WTC11 (cell line): ENCODE results near the gene ENOX2. TPM values are rescaled to one million over a fixed set of nuclear protein-coding genes. Genes with fewer than 3 reads are reported as not detected.
"Not testable (repeated sequence)": the region's sequence is repeated elsewhere in the genome, so short reads cannot be mapped to it uniquely, and the experiment has no call there.

ENCODE experiments used
- ATAC-seq: fragments of 200-7000 bp; cut with Tn5 transposase; 2 replicates; pipeline ENCODE4 v1.10.0; 2021; ENCODE audit warnings: mild to moderate bottlenecking, moderate library complexity
- CTCF ChIA-PET: fragments of 300-600 bp; sonication (Branson Sonifier 250); formaldehyde crosslinking; loops from one replicate; lab custom pipeline; 2021; ENCODE audit warnings: antibody characterized with exemption; lab: Charles Lee
- POLR2A ChIA-PET: fragments of 350-600 bp; sonication (Branson Sonifier 250); formaldehyde crosslinking; loops from one replicate; lab custom pipeline; 2021; ENCODE audit warnings: antibody characterized with exemption; lab: Charles Lee
- DNase-seq: peaks from one replicate; pipeline ENCODE4 v3.0.0; 2021; ENCODE audit warnings: low spot score
- H3K27ac Mint-ChIP-seq: 2 replicates; pipeline ENCODE4 v1.8.0; 2021; ENCODE audit warnings: mixed read lengths
- H3K27me3 Mint-ChIP-seq: 2 replicates; pipeline ENCODE4 v1.8.0; 2021; ENCODE audit warnings: low read depth, mild to moderate bottlenecking, moderate library complexity, mixed read lengths
- H3K36me3 Mint-ChIP-seq: 2 replicates; pipeline ENCODE4 v1.8.0; 2021; ENCODE audit warnings: mixed read lengths
- H3K4me1 Mint-ChIP-seq: 2 replicates; pipeline ENCODE4 v1.8.0; 2022; ENCODE audit warnings: mixed read lengths
- H3K4me3 Mint-ChIP-seq: 2 replicates; pipeline ENCODE4 v1.8.0; 2021; ENCODE audit warnings: mild to moderate bottlenecking, moderate library complexity, mixed read lengths
- H3K9me3 Mint-ChIP-seq: 2 replicates; pipeline ENCODE4 v1.8.0; 2021; ENCODE audit warnings: mixed read lengths
- ARID4B ChIP-seq: sonication (generic); formaldehyde crosslinking; IDR thresholded peaks from 2 replicates; pipeline ENCODE4 v1.8.0; 2023; ENCODE audit warnings: missing genetic modification reagents, mild to moderate bottlenecking, borderline replicate concordance
- ATF2 ChIP-seq: sonication (generic); formaldehyde crosslinking; IDR thresholded peaks from 2 replicates; pipeline ENCODE4 v1.8.1; 2022; ENCODE audit warnings: low read depth, missing genetic modification reagents, borderline replicate concordance
- ATF3 ChIP-seq: sonication (generic); formaldehyde crosslinking; conservative IDR thresholded peaks from 2 replicates; pipeline ENCODE4 v1.8.1; 2022; ENCODE audit warnings: mild to moderate bottlenecking, missing genetic modification reagents
- EMX1 ChIP-seq: fragments of 250-450 bp; sonication (Bioruptor Pico); IDR thresholded peaks from 2 replicates; pipeline ENCODE4 v1.8.0; 2021; ENCODE audit warnings: mild to moderate bottlenecking
- ERG ChIP-seq: fragments of 250-450 bp; sonication (Bioruptor Pico); IDR thresholded peaks from 2 replicates; pipeline ENCODE4 v1.8.0; 2021; ENCODE audit warnings: mild to moderate bottlenecking
- ESRRA ChIP-seq: sonication (generic); formaldehyde crosslinking; IDR thresholded peaks from 2 replicates; pipeline ENCODE4 v1.8.1; 2022; ENCODE audit warnings: mild to moderate bottlenecking, missing genetic modification reagents, borderline replicate concordance
- ETV6 ChIP-seq: sonication (generic); formaldehyde crosslinking; IDR thresholded peaks from 2 replicates; pipeline ENCODE4 v1.8.1; 2022; ENCODE audit warnings: mild to moderate bottlenecking, missing genetic modification reagents
- FOXP1 ChIP-seq: sonication (generic); formaldehyde crosslinking; IDR thresholded peaks from 2 replicates; pipeline ENCODE4 v1.8.0; 2022; ENCODE audit warnings: missing genetic modification reagents, mild to moderate bottlenecking, moderate library complexity, borderline replicate concordance
- GABPB1 ChIP-seq: sonication (generic); formaldehyde crosslinking; IDR thresholded peaks from 2 replicates; pipeline ENCODE4 v1.8.1; 2023; ENCODE audit warnings: mild to moderate bottlenecking, missing genetic modification reagents
- IRF2 ChIP-seq: sonication (generic); formaldehyde crosslinking; IDR thresholded peaks from 2 replicates; pipeline ENCODE4 v1.8.0; 2022; ENCODE audit warnings: low read depth, missing genetic modification reagents, borderline replicate concordance
- MLX ChIP-seq: sonication (generic); formaldehyde crosslinking; IDR thresholded peaks from 2 replicates; pipeline ENCODE4 v1.8.1; 2023; ENCODE audit warnings: mild to moderate bottlenecking, missing genetic modification reagents, moderate library complexity
- SOX15 ChIP-seq: fragments of 250-450 bp; sonication (Bioruptor Pico); IDR thresholded peaks from 2 replicates; pipeline ENCODE4 v1.9.0; 2021; ENCODE audit warnings: mild to moderate bottlenecking
- TEAD1 ChIP-seq: sonication (generic); formaldehyde crosslinking; IDR thresholded peaks from 2 replicates; pipeline ENCODE4 v1.8.0; 2022; ENCODE audit warnings: mild to moderate bottlenecking, missing genetic modification reagents
- ZBTB21 ChIP-seq: sonication (generic); formaldehyde crosslinking; IDR thresholded peaks from 2 replicates; pipeline ENCODE4 v1.8.1; 2023; ENCODE audit warnings: mild to moderate bottlenecking, missing genetic modification reagents, borderline replicate concordance
- ZNF121 ChIP-seq: sonication (generic); formaldehyde crosslinking; IDR thresholded peaks from 2 replicates; pipeline ENCODE4 v1.8.0; 2023; ENCODE audit warnings: missing genetic modification reagents
- ZNF219 ChIP-seq: sonication (generic); formaldehyde crosslinking; IDR thresholded peaks from 2 replicates; pipeline ENCODE4 v1.8.0; 2023; ENCODE audit warnings: missing genetic modification reagents, mild to moderate bottlenecking, borderline replicate concordance
- ZNF416 ChIP-seq: fragments of 250-450 bp; sonication (Bioruptor Pico); IDR thresholded peaks from 2 replicates; pipeline ENCODE4 v1.9.0; 2021; ENCODE audit warnings: mild to moderate bottlenecking, inconsistent platforms
- ZNF532 ChIP-seq: fragments of 250-450 bp; sonication (Bioruptor Pico); IDR thresholded peaks from 2 replicates; pipeline ENCODE4 v1.9.0; 2021; ENCODE audit warnings: mild to moderate bottlenecking, borderline replicate concordance
- ZNF671 ChIP-seq: fragments of 250-450 bp; sonication (Bioruptor Pico); IDR thresholded peaks from 2 replicates; pipeline ENCODE4 v1.8.0; 2021; ENCODE audit warnings: mild to moderate bottlenecking
- total RNA-seq: library from RNA; stranded (reverse); gene quantifications from 3 replicates; pipeline ENCODE4 v1.2.3, GENCODE V29; 2021

ENOX2 gene
- total RNA-seq, 1 experiment from 2014 or later: 13.8 TPM

GRCh38 chrX:130826249-130826648 lies 76.8 kb downstream of the ENOX2 start:
- Mint-ChIP-seq H3K4me3 (no peak overlapping the region), H3K4me1 (peaks cover 3% of the 10 kb centered on the region; the same call in 1 of the 2 replicates), H3K27ac (no peak overlapping the region), H3K9me3 (no peaks in the 10 kb centered on the region), H3K36me3 (no peaks in the 10 kb centered on the region), H3K27me3 (no peaks in the 10 kb centered on the region)
- DNase-seq (no peak), ATAC-seq (no peak)
- POLR2A ChIA-PET: no interaction called here
- TF ChIP-seq ERG (CRISPR knock-in tag): no peak
- TF ChIP-seq ATF2 (CRISPR knock-in tag): no peak
- TF ChIP-seq ARID4B (CRISPR knock-in tag): no peak
- no peak for TF ChIP-seq ESRRA (CRISPR knock-in tag)
- no peak for TF ChIP-seq ZNF671 (CRISPR knock-in tag)
- TF ChIP-seq SOX15: no peak
- TF ChIP-seq GABPB1 (CRISPR knock-in tag): no peak
- TF ChIP-seq FOXP1 (CRISPR knock-in tag): no peak
- TF ChIP-seq MLX (CRISPR knock-in tag): no peak
- CTCF ChIA-PET: no interaction called here

GRCh38 chrX:130825525-130825924 lies 77.5 kb downstream of the ENOX2 start:
- no peak overlapping the region for H3K27ac Mint-ChIP-seq
- no peak overlapping the region for H3K4me3 Mint-ChIP-seq
- ChIA-PET CTCF (no interaction called here), POLR2A (no interaction called here)
- H3K36me3 Mint-ChIP-seq: no peaks in the 10 kb centered on the region
- ATAC-seq: no peak
- 0 out of 2 replicates have a peak, but pooled peaks cover 2% of the 10 kb centered on the region for H3K9me3 Mint-ChIP-seq
- TF ChIP-seq ZNF416 (CRISPR knock-in tag): no peak
- no peak for TF ChIP-seq ESRRA (CRISPR knock-in tag)
- TF ChIP-seq ZBTB21 (CRISPR knock-in tag): no peak
- no peak for TF ChIP-seq ETV6 (CRISPR knock-in tag)
- no peak for TF ChIP-seq IRF2 (CRISPR knock-in tag)
- TF ChIP-seq ZNF121 (CRISPR knock-in tag): no peak
- no peak for TF ChIP-seq ATF3
- no peak for TF ChIP-seq ZNF219
- no peak for TF ChIP-seq EMX1 (CRISPR knock-in tag)
- TF ChIP-seq ZNF532 (CRISPR knock-in tag): no peak
- no peak for TF ChIP-seq TEAD1
- H3K4me1 Mint-ChIP-seq: peaks cover 2% of the 10 kb centered on the region; the same call in 1 of the 2 replicates
- no peaks in the 10 kb centered on the region for H3K27me3 Mint-ChIP-seq
- DNase-seq: no peak

GRCh38 chrX:130819367-130819766 lies 83.6 kb downstream of the ENOX2 start:
- H3K36me3 Mint-ChIP-seq, DNase-seq, POLR2A ChIA-PET, H3K27me3 Mint-ChIP-seq, H3K4me3 Mint-ChIP-seq, H3K27ac Mint-ChIP-seq, ATAC-seq, CTCF ChIA-PET, H3K4me1 Mint-ChIP-seq: not testable (repeated sequence)
- peaks cover 21% of the 10 kb centered on the region for H3K9me3 Mint-ChIP-seq

- H3K4me3 Mint-ChIP-seq, H3K27me3 Mint-ChIP-seq, POLR2A ChIA-PET, CTCF ChIA-PET, H3K4me1 Mint-ChIP-seq, H3K27ac Mint-ChIP-seq, DNase-seq: not testable (repeated sequence)
- Mint-ChIP-seq H3K36me3 (peaks cover 15% of the 10 kb centered on the region), H3K9me3 (peaks cover 29% of the 10 kb centered on the region)
- ATAC-seq: peak; percentile 55; the same call in 1 of the 2 replicates
Measured at GRCh38 chrX:130813932-130814331, 89.1 kb downstream of the ENOX2 start.
